SK-N-SH treated with all-trans-retinoic acid at 6 μM for 48 hours (cell line): ENCODE results near the gene RENBP.

Experiments used
- ATAC-seq: fragments of 200-7000 bp; cut with Tn5 transposase; 3 replicates; pipeline ENCODE4 v1.9.1; 2020; ENCODE audit warnings: mild to moderate bottlenecking, moderate library complexity
- ARNTL ChIP-seq: fragments of 450-650 bp; formaldehyde crosslinking; IDR thresholded peaks from 2 replicates; pipeline ENCODE4 v1.5.0; 2020; ENCODE audit warnings: low read depth, mild to moderate bottlenecking, moderate library complexity, borderline replicate concordance
- BACH2 ChIP-seq: fragments of 250-450 bp; sonication (Bioruptor Pico); IDR thresholded peaks from 2 replicates; pipeline ENCODE4 v1.9.0; 2021; ENCODE audit warnings: mild to moderate bottlenecking, borderline replicate concordance
- CSDC2 ChIP-seq: fragments of 250-450 bp; sonication (Bioruptor Pico); IDR thresholded peaks from 2 replicates; pipeline ENCODE4 v1.5.0; 2020; ENCODE audit warnings: mild to moderate bottlenecking, moderate library complexity
- ESRRG ChIP-seq: fragments of 250-450 bp; sonication (Bioruptor Pico); IDR thresholded peaks from 2 replicates; pipeline ENCODE4 v1.6.1; 2021; ENCODE audit warnings: mild to moderate bottlenecking
- GLIS3 ChIP-seq: fragments of 250-450 bp; sonication (Bioruptor Pico); IDR thresholded peaks from 2 replicates; pipeline ENCODE4 v1.5.0; 2020; ENCODE audit warnings: mild to moderate bottlenecking, moderate library complexity
- ISL1 ChIP-seq: fragments of 250-450 bp; sonication (Bioruptor Pico); IDR thresholded peaks from 2 replicates; pipeline ENCODE4 v2.1.2; 2022; ENCODE audit warnings: mild to moderate bottlenecking, moderate library complexity
- OSR1 ChIP-seq: fragments of 250-450 bp; sonication (Bioruptor Pico); IDR thresholded peaks from 2 replicates; pipeline ENCODE4 v1.8.0; 2022; ENCODE audit warnings: moderate library complexity, mild to moderate bottlenecking, inconsistent platforms
- PPARA ChIP-seq: fragments of 250-450 bp; sonication (Bioruptor Pico); IDR thresholded peaks from 2 replicates; pipeline ENCODE4 v1.5.0; 2020; ENCODE audit warnings: mild to moderate bottlenecking, borderline replicate concordance
- RARB ChIP-seq: fragments of 250-450 bp; sonication (Bioruptor Pico); IDR thresholded peaks from 2 replicates; pipeline ENCODE4 v1.8.0; 2021; ENCODE audit warnings: mild to moderate bottlenecking, moderate library complexity
- SNAI2 ChIP-seq: fragments of 250-450 bp; sonication (Bioruptor Pico); IDR thresholded peaks from 2 replicates; pipeline ENCODE4 v1.5.0; 2020; ENCODE audit warnings: mild to moderate bottlenecking, moderate library complexity
- TCF4 ChIP-seq: fragments of 250-450 bp; sonication (Bioruptor Pico); IDR thresholded peaks from 2 replicates; pipeline ENCODE4 v1.8.0; 2021; ENCODE audit warnings: mild to moderate bottlenecking, moderate library complexity, borderline replicate concordance
- TOX ChIP-seq: fragments of 250-450 bp; sonication (Bioruptor Pico); IDR thresholded peaks from 2 replicates; pipeline ENCODE4 v1.8.0; 2021; ENCODE audit warnings: mild to moderate bottlenecking, moderate library complexity, borderline replicate concordance
- ZC3H10 ChIP-seq: fragments of 250-450 bp; sonication (Bioruptor Pico); IDR thresholded peaks from 2 replicates; pipeline ENCODE4 v1.5.1; 2021; ENCODE audit warnings: mild to moderate bottlenecking, moderate library complexity
- ZFP3 ChIP-seq: fragments of 250-450 bp; sonication (Bioruptor Pico); IDR thresholded peaks from 2 replicates; pipeline ENCODE4 v1.5.0; 2020; ENCODE audit warnings: mild to moderate bottlenecking, moderate library complexity
- ZFP30 ChIP-seq: fragments of 450-650 bp; formaldehyde crosslinking; IDR thresholded peaks from 2 replicates; pipeline ENCODE4 v1.5.0; 2022; ENCODE audit warnings: mild to moderate bottlenecking, moderate library complexity
- ZNF565 ChIP-seq: fragments of 450-650 bp; formaldehyde crosslinking; conservative IDR thresholded peaks from 2 replicates; pipeline ENCODE4 v1.5.0; 2020; ENCODE audit warnings: low read depth, mild to moderate bottlenecking, moderate library complexity
- ZNF70 ChIP-seq: fragments of 450-650 bp; formaldehyde crosslinking; IDR thresholded peaks from 2 replicates; pipeline ENCODE4 v1.5.0; 2020; ENCODE audit warnings: mild to moderate bottlenecking, moderate library complexity
- ZNF8 ChIP-seq: fragments of 450-650 bp; formaldehyde crosslinking; IDR thresholded peaks from 2 replicates; pipeline ENCODE4 v1.5.0; 2020; ENCODE audit warnings: mild to moderate bottlenecking, moderate library complexity
- TF ChIP-seq, protein P1 (sequence below): fragments of 250-450 bp; sonication (Bioruptor Pico); IDR thresholded peaks from 2 replicates; pipeline ENCODE4 v1.5.1; 2021; ENCODE audit warnings: mild to moderate bottlenecking, moderate library complexity
- TF ChIP-seq, protein P2 (sequence below): fragments of 250-450 bp; sonication (Bioruptor Pico); IDR thresholded peaks from 2 replicates; pipeline ENCODE4 v1.5.1; 2020; ENCODE audit warnings: low read depth, mild to moderate bottlenecking, moderate library complexity
- TF ChIP-seq, protein P3 (sequence below): fragments of 250-450 bp; sonication (Bioruptor Pico); IDR thresholded peaks from 2 replicates; pipeline ENCODE4 v1.8.0; 2020; ENCODE audit warnings: mild to moderate bottlenecking, moderate library complexity, borderline replicate concordance
- TF ChIP-seq, protein P4 (sequence below): fragments of 250-450 bp; sonication (Bioruptor Pico); IDR thresholded peaks from 2 replicates; pipeline ENCODE4 v1.8.0; 2021; ENCODE audit warnings: low read depth, mild to moderate bottlenecking, moderate library complexity, borderline replicate concordance

The RENBP gene

DNA sequence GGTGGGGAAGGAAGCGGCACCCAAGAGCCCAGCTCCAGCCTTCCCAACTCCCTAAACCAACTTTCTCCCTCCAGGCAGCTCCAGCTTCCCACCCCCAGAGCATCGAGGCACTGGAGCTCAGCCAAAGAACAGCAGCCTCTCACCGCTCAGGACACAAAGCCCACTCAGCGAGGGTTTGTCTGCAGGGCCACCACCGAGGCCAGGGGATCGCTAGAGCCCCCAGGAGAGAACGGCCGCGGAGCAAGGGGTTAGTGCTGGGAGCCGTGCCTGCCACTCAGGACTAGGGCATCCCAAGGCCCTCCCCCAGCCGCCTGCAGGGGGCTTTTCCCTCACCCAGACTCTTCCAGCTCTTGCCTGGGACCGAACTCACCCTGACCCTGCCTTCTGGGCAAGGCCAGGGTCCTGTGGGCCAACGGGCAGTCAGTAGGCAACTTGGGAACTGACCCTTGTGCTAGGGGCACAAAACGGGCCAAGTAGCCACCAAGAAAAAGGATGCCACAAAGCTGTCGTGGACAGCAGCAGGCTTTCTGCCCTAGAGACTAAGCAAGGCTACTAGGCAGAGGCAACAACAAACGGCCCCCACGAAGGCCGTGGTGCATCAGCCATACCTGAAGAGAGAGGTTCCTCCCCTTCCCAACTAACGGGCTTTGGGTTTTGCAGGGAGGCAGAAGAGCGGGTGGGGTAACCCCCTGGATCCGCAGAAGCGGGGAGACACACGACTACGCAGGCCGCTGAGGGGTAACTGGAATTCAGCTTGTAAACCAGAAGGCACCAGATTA lies 24.9 kb upstream of the RENBP start:
- TF ChIP-seq CSDC2 (CRISPR knock-in tag) (no peak), ESRRG (no peak), ARNTL (CRISPR knock-in tag) (no peak), GLIS3 (CRISPR knock-in tag) (no peak), SNAI2 (CRISPR knock-in tag) (no peak), OSR1 (CRISPR knock-in tag) (no peak), TOX (CRISPR knock-in tag) (no peak), PPARA (CRISPR knock-in tag) (no peak), ZC3H10 (CRISPR knock-in tag) (no peak)
- TF ChIP-seq, protein P1, sequence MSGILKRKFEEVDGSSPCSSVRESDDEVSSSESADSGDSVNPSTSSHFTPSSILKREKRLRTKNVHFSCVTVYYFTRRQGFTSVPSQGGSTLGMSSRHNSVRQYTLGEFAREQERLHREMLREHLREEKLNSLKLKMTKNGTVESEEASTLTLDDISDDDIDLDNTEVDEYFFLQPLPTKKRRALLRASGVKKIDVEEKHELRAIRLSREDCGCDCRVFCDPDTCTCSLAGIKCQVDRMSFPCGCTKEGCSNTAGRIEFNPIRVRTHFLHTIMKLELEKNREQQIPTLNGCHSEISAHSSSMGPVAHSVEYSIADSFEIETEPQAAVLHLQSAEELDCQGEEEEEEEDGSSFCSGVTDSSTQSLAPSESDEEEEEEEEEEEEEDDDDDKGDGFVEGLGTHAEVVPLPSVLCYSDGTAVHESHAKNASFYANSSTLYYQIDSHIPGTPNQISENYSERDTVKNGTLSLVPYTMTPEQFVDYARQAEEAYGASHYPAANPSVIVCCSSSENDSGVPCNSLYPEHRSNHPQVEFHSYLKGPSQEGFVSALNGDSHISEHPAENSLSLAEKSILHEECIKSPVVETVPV (CRISPR knock-in tag) = no peak
- TF ChIP-seq, protein P2, sequence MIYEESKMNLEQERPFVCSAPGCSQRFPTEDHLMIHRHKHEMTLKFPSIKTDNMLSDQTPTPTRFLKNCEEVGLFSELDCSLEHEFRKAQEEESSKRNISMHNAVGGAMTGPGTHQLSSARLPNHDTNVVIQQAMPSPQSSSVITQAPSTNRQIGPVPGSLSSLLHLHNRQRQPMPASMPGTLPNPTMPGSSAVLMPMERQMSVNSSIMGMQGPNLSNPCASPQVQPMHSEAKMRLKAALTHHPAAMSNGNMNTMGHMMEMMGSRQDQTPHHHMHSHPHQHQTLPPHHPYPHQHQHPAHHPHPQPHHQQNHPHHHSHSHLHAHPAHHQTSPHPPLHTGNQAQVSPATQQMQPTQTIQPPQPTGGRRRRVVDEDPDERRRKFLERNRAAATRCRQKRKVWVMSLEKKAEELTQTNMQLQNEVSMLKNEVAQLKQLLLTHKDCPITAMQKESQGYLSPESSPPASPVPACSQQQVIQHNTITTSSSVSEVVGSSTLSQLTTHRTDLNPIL (CRISPR knock-in tag) = no peak
- no peak for ATAC-seq

DNA sequence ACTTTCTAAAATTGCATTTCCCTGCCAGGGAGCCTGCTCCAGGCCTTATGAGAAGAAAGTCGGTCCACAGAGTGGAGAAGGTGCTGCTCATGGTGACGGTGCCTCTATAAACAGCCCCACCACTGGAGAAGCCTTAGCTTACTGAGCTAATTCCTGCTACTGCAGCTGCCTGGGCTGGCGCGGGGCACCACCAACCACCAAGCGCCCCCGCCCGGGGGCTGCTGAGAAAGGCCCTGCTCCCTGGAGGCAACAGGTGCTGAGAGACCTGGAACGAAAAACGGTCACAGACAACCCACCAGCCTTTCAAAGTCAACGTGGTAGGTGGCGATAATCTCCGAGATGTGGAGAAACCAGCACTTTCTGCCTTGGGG lies 24.3 kb upstream of the RENBP start:
- ATAC-seq = no peak
- TF ChIP-seq ZFP30 (CRISPR knock-in tag) (no peak), SNAI2 (CRISPR knock-in tag) (no peak), ESRRG (no peak), TCF4 (CRISPR knock-in tag) (no peak), ZNF565 (CRISPR knock-in tag) (no peak), ZC3H10 (CRISPR knock-in tag) (no peak), OSR1 (CRISPR knock-in tag) (no peak), CSDC2 (CRISPR knock-in tag) (no peak), PPARA (CRISPR knock-in tag) (no peak), ZFP3 (CRISPR knock-in tag) (no peak), TOX (CRISPR knock-in tag) (no peak), GLIS3 (CRISPR knock-in tag) (no peak), RARB (CRISPR knock-in tag) (no peak), ISL1 (CRISPR knock-in tag) (no peak), ZNF8 (CRISPR knock-in tag) (no peak), BACH2 (CRISPR knock-in tag) (no peak)
- TF ChIP-seq, protein P1 (CRISPR knock-in tag) = no peak
- TF ChIP-seq, protein P3, sequence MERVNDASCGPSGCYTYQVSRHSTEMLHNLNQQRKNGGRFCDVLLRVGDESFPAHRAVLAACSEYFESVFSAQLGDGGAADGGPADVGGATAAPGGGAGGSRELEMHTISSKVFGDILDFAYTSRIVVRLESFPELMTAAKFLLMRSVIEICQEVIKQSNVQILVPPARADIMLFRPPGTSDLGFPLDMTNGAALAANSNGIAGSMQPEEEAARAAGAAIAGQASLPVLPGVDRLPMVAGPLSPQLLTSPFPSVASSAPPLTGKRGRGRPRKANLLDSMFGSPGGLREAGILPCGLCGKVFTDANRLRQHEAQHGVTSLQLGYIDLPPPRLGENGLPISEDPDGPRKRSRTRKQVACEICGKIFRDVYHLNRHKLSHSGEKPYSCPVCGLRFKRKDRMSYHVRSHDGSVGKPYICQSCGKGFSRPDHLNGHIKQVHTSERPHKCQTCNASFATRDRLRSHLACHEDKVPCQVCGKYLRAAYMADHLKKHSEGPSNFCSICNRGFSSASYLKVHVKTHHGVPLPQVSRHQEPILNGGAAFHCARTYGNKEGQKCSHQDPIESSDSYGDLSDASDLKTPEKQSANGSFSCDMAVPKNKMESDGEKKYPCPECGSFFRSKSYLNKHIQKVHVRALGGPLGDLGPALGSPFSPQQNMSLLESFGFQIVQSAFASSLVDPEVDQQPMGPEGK (CRISPR knock-in tag) = no peak
- TF ChIP-seq, protein P2 (CRISPR knock-in tag) = no peak
- TF ChIP-seq, all 23 proteins: peak for 0

DNA sequence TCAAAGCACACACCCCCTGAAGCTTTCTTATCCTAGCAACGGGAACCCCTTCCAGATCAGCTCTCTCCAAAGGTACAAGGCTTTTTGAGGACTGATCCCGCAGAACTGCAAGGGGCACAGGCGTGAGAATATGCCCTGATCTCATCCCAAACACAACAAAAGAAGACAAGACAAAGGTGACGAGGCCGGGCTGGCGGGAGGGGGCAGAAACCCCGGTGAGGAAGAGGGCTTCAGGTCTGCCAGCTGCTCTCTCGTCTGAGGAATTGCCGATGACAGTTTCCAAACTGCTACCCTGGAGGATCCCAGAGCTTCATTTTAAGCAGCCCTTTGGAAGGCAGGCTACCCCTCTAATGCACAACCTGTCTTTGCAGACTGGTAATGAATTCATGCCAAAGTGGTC lies 23.8 kb upstream of the RENBP start:
- TF ChIP-seq, protein P1 (CRISPR knock-in tag) = no peak
- TF ChIP-seq ZNF70 (CRISPR knock-in tag) (no peak), TCF4 (CRISPR knock-in tag) (no peak), BACH2 (CRISPR knock-in tag) (no peak), OSR1 (CRISPR knock-in tag) (no peak), PPARA (CRISPR knock-in tag) (no peak), ISL1 (CRISPR knock-in tag) (no peak), ZC3H10 (CRISPR knock-in tag) (no peak)
- TF ChIP-seq, protein P4, sequence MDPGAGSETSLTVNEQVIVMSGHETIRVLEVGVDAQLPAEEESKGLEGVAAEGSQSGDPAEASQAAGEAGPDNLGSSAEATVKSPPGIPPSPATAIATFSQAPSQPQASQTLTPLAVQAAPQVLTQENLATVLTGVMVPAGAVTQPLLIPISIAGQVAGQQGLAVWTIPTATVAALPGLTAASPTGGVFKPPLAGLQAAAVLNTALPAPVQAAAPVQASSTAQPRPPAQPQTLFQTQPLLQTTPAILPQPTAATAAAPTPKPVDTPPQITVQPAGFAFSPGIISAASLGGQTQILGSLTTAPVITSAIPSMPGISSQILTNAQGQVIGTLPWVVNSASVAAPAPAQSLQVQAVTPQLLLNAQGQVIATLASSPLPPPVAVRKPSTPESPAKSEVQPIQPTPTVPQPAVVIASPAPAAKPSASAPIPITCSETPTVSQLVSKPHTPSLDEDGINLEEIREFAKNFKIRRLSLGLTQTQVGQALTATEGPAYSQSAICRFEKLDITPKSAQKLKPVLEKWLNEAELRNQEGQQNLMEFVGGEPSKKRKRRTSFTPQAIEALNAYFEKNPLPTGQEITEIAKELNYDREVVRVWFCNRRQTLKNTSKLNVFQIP = no peak
- TF ChIP-seq, protein P2 (CRISPR knock-in tag) = no peak
- no peak for ATAC-seq
